Fibroblast of villous mesenchyme (primary cell): ENCODE measurements around the gene LEKR1. TPM values are rescaled to one million over a fixed set of nuclear protein-coding genes. Genes with fewer than 3 reads are reported as not detected.
"Not testable (repeated sequence)": the region's sequence is repeated elsewhere in the genome, so short reads cannot be mapped to it uniquely, and the experiment has no call there.

Source experiments
- DNase-seq: peaks from one replicate; pipeline ENCODE4 v3.0.0-alpha.2; 2010; ENCODE audit warnings: low read depth
- H3K4me3 ChIP-seq: 2 replicates; pipeline ENCODE4 v1.5.1; 2011; ENCODE audit warnings: low read depth, mild to moderate bottlenecking, low read length
- total RNA-seq: library from RNA; depleted of rRNA; stranded (reverse); fragments of >200 nt; gene quantifications from 2 replicates; pipeline ENCODE4 v1.2.3, GENCODE V29; 2012
- TF ChIP-seq, protein P1 (sequence below): IDR thresholded peaks from 2 replicates; pipeline ENCODE4 v1.5.1; 2012; ENCODE audit warnings: low read depth, mild to moderate bottlenecking, low read length; ENCODE audit not compliant: insufficient read depth

The LEKR1 gene
- total RNA-seq, 1 donor: 0.86 TPM

DNA sequence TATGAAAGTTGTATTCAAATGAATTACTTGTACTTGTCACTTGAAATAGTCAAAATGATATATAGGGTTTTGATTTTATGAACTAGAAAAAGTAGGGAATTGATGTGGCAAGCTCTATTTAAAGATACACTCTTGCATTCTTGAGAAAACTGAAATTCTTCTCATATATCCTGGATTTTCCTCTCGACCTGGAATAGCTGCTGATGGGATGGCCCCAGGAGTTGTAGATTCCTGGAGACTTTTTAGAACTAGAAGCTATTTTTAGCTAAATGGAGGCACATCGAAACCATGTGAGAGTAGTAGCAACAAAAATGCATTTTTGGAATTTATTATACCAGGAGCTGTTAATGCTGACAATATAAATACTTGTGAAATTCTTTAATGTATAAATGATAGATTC, 125.9 kb downstream of the LEKR1 start:
- DNase-seq: no peak
- H3K4me3 ChIP-seq: no peak overlapping the region
- TF ChIP-seq, protein P1, sequence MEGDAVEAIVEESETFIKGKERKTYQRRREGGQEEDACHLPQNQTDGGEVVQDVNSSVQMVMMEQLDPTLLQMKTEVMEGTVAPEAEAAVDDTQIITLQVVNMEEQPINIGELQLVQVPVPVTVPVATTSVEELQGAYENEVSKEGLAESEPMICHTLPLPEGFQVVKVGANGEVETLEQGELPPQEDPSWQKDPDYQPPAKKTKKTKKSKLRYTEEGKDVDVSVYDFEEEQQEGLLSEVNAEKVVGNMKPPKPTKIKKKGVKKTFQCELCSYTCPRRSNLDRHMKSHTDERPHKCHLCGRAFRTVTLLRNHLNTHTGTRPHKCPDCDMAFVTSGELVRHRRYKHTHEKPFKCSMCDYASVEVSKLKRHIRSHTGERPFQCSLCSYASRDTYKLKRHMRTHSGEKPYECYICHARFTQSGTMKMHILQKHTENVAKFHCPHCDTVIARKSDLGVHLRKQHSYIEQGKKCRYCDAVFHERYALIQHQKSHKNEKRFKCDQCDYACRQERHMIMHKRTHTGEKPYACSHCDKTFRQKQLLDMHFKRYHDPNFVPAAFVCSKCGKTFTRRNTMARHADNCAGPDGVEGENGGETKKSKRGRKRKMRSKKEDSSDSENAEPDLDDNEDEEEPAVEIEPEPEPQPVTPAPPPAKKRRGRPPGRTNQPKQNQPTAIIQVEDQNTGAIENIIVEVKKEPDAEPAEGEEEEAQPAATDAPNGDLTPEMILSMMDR: no peak

DNA sequence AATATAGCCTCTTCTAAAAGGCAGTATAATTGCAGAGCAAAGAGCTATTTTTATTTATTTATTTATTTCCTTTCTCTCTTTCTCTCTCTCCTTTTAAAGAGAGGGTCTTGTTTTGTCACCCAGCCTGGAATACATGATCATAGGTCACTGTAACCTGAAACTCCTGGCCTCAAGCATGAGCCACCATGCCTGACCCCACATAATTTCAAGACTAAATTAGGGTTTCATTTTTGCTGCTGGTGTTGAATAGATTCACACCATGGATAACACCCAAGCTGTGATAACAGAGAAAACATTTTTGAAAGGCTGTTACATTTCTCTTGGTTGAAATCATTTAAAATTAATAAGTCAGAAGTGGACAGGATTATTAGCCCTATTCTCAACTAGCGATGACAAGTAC, 131.6 kb downstream of the LEKR1 start:
- TF ChIP-seq, protein P1: no peak
- no peak for DNase-seq
- H3K4me3 ChIP-seq: no peak overlapping the region

DNA sequence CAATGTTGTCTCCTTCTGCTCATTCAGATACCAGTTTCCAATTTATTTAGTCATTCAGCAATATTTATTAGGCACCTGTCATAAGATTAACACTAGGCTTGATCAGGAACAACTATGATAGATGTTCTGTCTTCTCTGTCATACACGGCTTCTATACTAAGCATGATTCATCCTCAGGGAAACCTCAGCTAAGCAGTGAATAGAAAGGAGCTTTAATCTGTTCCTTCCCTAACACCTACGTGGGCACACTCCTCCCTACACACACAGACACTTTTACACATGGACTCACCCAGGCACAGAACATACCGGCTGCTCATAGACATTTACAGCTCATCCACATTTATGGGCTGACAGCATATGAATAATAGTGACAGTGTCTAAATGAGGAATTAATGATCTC, 136.9 kb downstream of the LEKR1 start:
- TF ChIP-seq, protein P1: no peak
- no peak overlapping the region for H3K4me3 ChIP-seq
- no peak for DNase-seq

DNA sequence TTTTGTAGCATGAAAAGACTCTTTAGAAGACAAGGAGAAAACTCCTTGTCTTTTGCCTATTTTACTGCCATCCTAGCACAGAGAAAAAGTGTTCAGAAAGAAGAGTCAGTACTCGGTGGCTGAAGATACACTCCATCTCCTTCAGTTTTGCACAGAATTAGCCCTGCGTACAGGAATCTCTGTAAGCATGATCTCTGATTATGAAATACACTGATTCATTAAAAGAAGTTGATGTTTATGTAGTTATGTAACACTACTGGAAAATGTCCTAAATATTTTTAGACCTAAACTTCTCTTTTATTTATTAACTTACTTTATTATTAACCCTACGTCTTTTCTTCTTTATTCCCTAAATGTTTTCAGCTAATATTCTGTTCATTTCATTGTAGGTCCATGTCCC, 138.4 kb downstream of the LEKR1 start:
- no peak overlapping the region for H3K4me3 ChIP-seq
- DNase-seq: peak; percentile 45
- TF ChIP-seq, protein P1: no peak

DNA sequence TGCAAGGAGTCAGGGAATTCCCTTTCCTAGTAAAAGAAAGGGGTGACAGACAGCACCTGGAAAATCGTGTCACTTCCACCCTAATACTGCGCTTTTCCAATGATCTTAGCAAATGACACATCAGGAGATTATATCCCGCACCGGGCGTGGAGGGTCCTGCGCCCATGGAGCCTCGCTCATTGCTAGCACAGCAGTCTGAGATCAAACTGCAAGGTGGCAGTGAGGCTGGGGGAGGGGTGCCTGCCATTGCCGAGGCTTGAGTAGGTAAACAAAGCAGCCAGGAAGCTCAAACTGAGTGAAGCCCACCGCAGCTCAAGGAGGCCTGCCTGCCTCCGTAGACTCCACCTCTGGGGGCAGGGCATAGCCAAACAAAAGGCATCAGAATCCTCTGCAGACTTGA, 140.2 kb downstream of the LEKR1 start:
- not testable (repeated sequence) for H3K4me3 ChIP-seq, DNase-seq

DNA sequence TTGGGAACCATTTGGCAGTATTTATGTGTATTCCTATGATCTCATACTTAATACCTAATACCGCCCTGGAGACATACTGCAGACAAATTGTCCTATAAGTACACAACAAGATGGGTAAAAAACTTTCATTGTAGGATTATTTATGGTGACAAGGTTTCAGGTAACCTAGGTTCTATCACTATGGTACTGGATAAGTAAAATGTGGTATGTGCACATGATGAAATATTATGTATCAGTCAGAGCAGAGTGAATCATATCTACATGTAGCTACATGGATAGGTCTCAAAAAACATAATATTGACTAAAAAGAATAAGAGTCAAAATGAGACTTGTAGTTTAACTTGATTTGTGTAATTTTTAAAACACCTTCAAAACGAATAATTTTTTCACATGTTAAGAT, 147.8 kb downstream of the LEKR1 start:
- H3K4me3 ChIP-seq: no peak overlapping the region
- DNase-seq: no peak
- TF ChIP-seq, protein P1: no peak

DNA sequence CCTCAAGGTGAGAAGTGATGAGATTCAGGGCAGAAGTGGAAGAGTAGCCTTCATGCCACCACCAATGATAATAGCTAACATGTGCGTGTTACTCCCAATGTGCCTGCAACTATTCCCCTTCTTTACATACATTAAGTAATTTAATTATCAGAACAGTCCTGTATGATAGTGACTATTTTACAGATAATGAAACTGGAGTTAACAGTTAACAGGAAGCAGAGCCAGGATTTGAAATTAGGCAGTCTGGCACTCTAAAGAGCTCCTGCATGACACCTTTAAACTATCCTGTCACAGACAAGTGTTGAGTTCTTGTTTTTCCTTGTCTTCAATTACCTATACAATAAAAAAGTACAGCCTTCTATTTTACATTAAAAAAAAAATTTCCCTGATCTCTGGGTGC, 148.8 kb downstream of the LEKR1 start:
- TF ChIP-seq, protein P1: no peak
- H3K4me3 ChIP-seq: no peak overlapping the region

More for the DNA sequence above, 148.8 kb downstream of the LEKR1 start:
- DNase-seq: no peak
